NCI-H82 treated with DMSO at 0.1 percent for 48 hours (cell line): ENCODE measurements around the gene TRAF4.
"Not testable (repeated sequence)": the region's sequence is repeated elsewhere in the genome, so short reads cannot be mapped to it uniquely, and the experiment has no call there.

Experiments used
- DNase-seq: peaks from one replicate; lab custom pipeline; 2025; ENCODE audit not compliant: unreplicated experiment; lab: John Stamatoyannopoulos, UW

TRAF4 gene

GRCh38 chr17:28728364-28729200 is 15.2 kb upstream of the TRAF4 start, which contains the start of gene NEK8:
Gene NEK8, plus strand, starts transcription at chr17:28728788. Its CDS starts 26 bp downstream, at chr17:28728814.
- DNase-seq, result peak; percentile 85

DNA sequence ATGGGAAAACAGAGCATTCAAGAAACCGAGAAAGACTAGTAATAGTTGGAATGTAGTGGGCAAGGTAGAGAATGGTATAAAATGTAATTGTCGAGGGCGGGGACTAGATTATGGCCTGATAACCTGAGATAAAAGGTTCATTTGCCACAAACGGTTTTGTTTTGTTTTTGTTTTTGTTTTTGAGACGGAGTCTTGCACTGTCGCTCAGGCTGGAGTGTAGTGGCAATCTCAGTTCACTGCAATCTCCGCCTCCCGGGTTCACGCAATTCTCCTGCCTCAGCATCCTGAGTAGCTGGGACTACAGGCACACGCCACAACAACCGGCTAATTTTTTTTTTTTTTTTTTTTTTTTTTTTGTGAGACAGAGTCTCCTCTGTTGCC is 13.9 kb upstream of the TRAF4 start:
- DNase-seq, result no peak

GRCh38 chr17:28733346-28733745 is 10.5 kb upstream of the TRAF4 start:
- no peak for DNase-seq

DNA sequence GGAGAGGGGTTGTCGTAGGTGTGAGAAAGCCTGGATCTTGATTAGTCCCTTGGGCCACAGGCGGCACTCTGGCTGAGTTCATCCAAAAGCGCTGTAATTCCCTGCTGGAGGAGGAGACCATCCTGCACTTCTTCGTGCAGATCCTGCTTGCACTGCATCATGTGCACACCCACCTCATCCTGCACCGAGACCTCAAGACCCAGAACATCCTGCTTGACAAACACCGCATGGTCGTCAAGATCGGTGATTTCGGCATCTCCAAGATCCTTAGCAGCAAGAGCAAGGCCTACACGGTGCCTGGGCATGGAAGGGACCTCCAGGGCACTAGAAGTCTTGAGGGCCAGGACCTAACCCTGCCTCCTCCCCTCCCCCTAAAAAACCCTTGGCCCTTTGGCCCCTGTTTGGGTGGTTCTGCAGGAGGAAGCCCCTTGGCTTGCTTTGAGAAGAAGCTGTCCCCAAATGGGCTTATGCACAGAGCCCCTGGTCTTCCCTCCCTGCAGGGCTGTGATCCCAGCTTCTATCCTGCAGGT is 9.0 kb upstream of the TRAF4 start:
- DNase-seq, result no peak

GRCh38 chr17:28735242-28735722 is 8.5 kb upstream of the TRAF4 start:
- DNase-seq, result no peak

- DNase-seq, result not testable (repeated sequence)
Measured at GRCh38 chr17:28735913-28736769, 7.7 kb upstream of the TRAF4 start.

DNA sequence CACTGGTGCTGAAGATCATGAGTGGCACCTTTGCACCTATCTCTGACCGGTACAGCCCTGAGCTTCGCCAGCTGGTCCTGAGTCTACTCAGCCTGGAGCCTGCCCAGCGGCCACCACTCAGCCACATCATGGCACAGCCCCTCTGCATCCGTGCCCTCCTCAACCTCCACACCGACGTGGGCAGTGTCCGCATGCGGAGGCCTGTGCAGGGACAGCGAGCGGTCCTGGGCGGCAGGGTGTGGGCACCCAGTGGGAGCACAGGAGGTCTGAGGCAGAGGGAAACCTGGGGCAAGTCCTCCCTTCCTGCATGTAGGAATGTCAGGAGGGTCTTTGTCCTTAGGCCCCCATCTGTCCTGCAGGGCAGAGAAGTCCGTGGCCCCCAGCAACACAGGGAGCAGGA is 6.5 kb upstream of the TRAF4 start:
- no peak for DNase-seq

- DNase-seq, result no peak
Measured at GRCh38 chr17:28737770-28738679, 5.8 kb upstream of the TRAF4 start.

DNA sequence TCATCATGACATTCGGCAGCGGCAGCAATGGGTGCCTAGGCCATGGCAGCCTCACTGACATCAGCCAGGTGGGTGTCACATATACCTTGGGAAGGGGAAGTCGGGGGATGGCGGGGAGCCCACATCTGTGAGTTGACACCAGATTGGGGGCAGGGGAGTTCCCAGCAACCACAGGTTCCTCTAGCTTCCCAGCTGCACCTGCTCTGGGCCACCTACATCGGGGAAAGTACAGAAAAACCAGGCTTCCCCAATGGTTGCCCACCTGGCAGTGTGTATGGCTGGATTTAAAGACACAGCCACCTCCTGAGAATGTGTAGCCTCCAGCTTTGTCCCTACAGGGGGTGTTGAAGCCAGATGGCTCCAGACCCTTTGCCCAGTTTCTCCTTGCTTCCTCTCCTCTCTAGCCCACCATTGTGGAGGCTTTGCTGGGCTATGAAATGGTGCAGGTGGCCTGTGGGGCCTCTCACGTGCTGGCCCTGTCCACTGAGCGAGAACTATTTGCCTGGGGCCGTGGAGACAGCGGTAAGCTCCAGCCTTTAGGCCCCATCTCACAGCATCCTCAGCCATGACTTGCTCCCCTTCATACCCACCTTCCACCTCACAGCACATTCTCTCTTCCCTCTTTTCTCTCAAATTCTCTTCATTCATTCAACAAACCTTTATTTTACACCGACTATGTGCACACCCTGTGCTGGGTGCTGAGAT is 5.0 kb upstream of the TRAF4 start:
- DNase-seq, result no peak

DNA sequence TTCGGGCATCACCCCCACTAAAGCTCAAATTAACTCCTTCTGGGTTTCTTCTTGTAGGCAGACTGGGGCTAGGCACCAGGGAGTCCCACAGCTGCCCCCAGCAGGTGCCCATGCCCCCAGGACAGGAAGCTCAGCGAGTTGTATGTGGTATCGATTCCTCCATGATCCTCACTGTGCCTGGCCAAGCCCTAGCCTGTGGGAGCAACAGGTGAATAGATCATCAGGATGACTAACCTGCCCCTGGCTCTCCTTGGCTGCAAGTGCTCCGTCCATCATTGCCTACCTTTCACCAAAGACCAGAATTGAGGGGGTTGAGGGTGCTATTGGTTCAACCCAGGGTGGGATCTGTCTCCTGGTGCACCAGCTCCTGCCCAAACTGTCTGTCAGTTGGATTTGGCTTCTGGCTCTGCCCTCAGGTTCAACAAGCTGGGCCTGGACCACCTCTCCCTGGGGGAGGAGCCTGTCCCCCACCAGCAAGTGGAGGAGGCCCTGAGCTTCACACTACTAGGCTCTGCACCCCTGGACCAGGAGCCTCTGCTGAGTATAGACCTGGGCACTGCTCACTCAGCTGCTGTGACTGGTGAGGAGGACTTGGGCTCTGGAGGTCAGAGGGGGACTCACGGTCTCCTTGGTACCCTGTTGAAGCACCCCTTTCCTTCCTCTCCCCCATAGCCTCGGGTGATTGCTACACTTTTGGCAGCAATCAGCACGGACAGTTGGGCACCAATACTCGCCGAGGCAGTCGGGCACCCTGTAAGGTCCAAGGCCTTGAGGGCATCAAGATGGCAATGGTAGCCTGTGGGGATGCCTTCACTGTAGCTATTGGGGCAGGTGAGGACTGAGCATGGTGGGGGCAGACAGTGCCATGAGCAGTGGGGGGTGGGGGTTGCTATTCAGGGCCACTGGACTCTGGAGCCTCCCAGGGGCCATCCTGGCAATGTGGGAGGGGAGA is 3.1 kb upstream of the TRAF4 start:
- DNase-seq, result no peak

DNA sequence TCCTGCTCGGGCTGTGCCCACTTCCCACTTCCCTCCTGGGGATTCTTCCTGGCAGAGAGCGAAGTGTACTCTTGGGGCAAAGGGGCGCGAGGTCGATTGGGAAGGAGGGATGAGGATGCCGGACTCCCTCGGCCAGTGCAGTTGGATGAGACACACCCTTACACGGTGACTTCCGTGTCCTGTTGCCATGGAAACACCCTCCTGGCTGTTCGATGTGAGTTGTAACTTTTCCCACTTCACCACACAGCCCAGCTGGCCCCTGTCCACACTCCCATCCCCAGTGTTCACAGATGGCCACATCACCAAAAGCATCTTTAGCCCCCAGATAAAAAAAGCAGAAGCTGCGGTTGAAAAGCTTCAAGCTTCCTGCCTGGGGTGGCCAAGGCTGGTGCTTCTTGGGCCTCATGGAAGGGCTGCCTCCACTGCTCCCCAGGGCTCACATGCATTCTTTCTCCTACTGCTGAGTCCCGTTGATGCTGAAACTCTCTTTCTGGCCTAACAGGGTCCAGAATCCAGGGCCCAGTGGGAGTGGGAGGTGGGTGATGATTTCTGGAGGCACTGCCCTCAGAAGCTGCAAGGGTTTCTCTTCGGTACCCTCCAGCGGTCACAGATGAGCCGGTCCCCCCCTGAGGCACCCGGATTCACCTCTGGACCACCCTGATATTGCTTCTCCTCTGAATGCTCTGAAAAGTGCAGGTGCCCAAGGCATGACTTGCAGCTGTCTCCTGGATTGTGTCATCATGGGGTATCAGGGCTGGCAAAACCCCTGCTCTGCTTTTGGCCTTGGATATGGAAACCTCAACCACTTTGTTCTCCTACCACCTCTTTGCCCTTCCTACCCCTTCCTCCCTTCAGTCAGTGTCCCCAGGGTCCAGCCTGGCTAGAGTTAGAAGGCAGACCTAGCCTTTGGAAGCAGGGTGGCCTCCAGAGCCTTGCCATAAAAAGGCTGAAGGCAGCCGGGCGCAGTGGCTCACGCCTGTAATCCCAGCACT is 2.2 kb upstream of the TRAF4 start:
- no peak for DNase-seq

DNA sequence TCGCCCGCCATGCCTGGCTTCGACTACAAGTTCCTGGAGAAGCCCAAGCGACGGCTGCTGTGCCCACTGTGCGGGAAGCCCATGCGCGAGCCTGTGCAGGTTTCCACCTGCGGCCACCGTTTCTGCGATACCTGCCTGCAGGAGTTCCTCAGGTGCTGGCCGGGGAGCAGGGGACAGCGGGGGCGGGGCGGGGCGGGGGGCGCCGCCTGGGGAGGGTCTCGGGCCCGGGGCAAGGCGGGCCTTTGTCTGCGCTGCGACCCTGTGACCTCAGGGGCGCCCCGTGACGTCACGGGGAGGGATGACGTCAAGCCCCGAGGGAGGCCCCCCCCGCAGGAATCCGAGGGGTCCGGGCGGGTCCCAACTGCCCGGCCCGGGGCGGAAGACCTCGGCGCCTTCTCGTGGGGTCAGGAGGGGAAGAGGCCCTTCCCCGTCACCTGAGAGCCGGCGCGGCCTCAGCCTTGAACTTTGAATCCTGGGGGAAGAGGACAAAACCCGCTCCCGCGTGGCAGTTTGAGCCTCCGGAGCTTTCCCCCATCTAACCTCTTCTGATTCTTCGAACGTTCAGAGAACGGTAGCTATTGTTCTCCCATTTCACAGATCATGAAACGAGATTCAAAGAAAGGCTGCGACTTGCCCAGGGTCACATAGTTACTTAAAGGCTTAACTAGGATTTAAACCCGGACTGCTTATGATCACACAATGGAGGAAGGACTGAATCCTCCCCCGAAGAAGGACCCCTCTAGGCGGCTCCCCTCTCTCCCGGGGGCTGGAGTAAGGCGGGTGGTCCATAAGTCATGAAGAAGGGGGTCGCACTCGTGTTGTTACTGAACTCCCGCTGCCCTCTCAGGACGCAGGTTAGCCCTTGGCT is 527 bp downstream of the TRAF4 start:
- peak; percentile 52 for DNase-seq

- peak; percentile 24 for DNase-seq
Measured at GRCh38 chr17:28744972-28745785, 1.4 kb downstream of the TRAF4 start.

GRCh38 chr17:28745786-28746411 is 2.1 kb downstream of the TRAF4 start:
- DNase-seq, result no peak

DNA sequence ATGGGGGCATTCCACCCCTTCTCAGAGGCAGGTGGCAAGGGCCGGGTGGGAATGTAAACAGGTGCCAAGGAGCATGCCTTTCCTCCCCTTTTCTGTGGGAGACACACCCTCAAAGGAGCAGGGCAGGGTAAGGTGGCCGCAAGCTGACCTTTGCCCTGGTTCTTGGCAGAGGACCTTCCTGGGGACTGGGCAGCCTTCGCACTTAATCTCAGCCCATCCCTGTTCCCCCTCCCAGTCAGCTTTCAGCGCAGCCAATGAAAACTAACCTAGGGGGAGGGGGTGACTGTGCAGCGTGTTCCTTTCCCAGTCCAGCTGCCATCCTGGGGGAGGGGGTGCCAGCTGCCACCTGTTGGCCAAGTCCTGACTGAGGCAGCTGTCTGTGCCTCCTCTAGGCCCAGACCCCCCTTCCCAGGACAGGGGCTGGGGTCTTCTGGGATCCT is 2.8 kb downstream of the TRAF4 start:
- peak; percentile 90 for DNase-seq
